ENCODE results near the gene C16orf82. TPM values are rescaled to one million over a fixed set of nuclear protein-coding genes. Genes with fewer than 3 reads are reported as not detected.

Gene C16orf82
- total RNA-seq, 1 donor from 2014 or later: not detected

DNA sequence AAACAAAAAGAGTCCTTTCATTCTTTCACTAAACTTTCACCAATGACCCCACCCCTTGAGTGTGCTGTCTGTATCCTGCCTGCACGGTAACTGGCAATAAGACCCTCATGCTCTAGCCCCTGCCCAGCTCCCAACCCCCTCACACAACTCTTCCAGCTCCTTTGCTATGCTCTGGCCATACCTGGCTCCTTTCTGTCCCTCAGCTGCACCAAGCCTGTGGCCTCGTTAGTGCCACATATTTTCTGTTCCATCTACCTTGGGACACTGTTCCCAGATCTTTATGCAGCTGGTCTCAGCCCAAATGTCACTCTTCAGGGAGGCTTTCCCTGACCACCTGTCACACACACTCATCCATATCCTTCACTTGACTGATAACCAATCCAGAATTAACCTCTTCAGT lies 47.3 kb downstream of the C16orf82 start:
- no peak overlapping the region for H3K27ac ChIP-seq (replicated peaks)
- no peak for DNase-seq
- no peak for TF ChIP-seq CTCF (IDR thresholded peaks at IDR 0.05; ENCODE audit: borderline replicate concordance)
- intact Hi-C loops (cut with micrococcal nuclease): no loop called here
- no peak overlapping the region for H3K4me3 ChIP-seq
- H3K9me3 ChIP-seq (replicated peaks): peaks cover 4% of the 10 kb centered on the region
- H3K4me1 ChIP-seq: peaks cover 12% of the 10 kb centered on the region
- H3K27me3 ChIP-seq (ENCODE audit: low read depth): peaks cover 53% of the 10 kb centered on the region
- H3K36me3 ChIP-seq: no peaks in the 10 kb centered on the region

DNA sequence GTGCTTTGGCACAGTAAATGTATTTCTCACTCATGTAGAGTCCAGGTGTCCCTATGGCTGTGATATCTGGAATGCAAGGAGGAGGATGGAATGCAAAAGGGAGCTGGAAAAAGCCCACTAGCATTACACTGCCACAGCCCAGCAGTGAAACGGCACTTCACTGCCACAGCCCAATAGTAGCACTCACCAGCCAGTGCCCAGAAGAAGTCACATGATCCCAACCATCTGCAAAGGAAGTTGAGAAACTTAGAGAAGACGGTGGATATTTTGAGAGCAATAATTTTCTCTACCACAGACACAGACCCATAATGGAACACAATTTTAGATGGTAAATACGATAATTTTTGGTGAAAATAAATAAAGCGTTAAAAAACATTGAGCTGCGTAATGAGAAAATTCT lies 51.8 kb downstream of the C16orf82 start:
- H3K4me3 ChIP-seq: no peak overlapping the region
- H3K36me3 ChIP-seq: no peaks in the 10 kb centered on the region
- no peak overlapping the region for H3K27ac ChIP-seq (replicated peaks)
- intact Hi-C loops (cut with micrococcal nuclease): no loop called here
- no peaks in the 10 kb centered on the region for H3K4me1 ChIP-seq
- no peak for TF ChIP-seq CTCF (IDR thresholded peaks at IDR 0.05; ENCODE audit: borderline replicate concordance)
- H3K9me3 ChIP-seq (replicated peaks): peaks cover 35% of the 10 kb centered on the region
- DNase-seq: no peak
- peaks cover 29% of the 10 kb centered on the region for H3K27me3 ChIP-seq (ENCODE audit: low read depth)

Other genes starting within 250 kb of the C16orf82 start
- 3.2 TPM for gene KDM8, start 136.6 kb downstream of the C16orf82 start, total RNA-seq
- 38.6 TPM for gene NSMCE1, start 201.8 kb downstream of the C16orf82 start, total RNA-seq
- 12.0 TPM for gene IL4R, start 247.0 kb downstream of the C16orf82 start, total RNA-seq

Data from left ventricle myocardium inferior (tissue), 1 donor.